Measurements from ENCODE around the gene POLR1E.
"Not testable (repeated sequence)": the region's sequence is repeated elsewhere in the genome, so short reads cannot be mapped to it uniquely, and the experiment has no call there.

POLR1E gene

DNA sequence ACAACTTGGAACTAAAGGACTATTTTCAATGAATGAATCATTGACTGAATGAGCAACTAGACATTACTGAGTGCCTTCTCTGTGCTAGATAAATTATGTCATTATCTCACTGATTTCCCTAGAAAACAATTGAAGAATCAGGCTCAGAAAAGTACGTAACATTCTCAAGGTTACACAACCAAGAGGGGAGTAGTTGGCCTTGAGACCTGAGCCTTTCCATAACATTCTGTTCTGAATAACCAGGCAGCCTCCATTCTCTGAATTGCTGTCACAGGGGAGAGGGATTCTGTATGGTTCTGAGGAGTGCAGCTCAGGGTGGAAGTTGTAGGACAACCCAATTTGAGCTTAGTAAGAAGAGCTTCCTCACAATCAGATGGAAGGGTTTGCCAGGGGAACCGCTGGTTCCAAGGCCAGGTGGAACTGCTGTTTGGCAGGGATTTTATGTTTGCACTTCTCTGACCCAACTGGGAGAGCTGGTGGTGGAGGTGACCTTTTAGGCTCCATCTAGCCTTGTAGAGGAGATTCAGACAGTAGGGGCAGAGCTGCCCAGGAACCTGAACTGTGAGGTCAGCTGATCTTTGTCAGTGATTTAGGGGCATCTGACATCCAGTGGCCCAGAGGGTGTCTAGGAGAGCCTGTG is 16.3 kb downstream of the POLR1E start:
- DNase-seq (ENCODE audit: low spot score) (no peak), FAIRE-seq (no peak)

DNA sequence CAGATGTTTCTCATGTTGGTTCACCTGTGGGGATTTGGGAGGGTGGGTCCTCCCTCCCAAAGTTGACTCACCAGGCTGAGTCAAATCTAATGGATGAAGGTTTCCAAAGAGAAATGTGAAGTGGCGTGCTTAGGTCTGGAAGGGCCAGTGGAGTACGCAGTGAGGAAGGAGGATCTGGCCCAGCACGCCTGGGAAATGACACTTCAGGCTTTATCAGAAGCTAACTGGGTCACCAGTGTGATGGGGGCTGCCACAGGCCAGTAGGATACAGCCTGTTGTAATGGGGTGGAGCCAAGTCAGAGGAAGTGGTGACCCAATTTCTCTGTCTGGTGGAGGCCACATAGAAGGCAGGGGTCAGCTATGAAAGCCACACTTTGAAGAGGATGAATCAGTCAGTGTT is 18.0 kb downstream of the POLR1E start:
- DNase-seq (ENCODE audit: low spot score) (no peak), FAIRE-seq (no peak)

DNA sequence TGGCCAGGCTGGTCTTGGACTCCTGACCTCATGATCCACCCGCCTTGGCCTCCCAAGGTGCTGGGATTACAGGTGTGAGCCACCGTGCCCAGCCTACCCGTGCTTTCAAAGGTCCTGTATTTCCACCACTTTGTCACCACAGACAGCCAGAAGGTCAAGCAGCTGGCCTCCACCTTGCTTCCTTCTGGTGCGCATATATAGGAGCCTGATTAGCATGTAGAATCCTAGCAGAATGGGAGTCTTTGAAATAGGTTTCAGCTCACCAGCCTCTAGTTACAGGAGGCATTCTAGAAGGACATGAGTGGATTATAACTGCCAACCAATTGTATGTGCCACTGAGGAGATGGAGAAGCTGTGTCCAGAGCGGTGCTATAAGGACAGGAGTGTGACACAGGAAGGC is 18.9 kb downstream of the POLR1E start:
- DNase-seq (ENCODE audit: low spot score) (no peak), FAIRE-seq (no peak)

DNA sequence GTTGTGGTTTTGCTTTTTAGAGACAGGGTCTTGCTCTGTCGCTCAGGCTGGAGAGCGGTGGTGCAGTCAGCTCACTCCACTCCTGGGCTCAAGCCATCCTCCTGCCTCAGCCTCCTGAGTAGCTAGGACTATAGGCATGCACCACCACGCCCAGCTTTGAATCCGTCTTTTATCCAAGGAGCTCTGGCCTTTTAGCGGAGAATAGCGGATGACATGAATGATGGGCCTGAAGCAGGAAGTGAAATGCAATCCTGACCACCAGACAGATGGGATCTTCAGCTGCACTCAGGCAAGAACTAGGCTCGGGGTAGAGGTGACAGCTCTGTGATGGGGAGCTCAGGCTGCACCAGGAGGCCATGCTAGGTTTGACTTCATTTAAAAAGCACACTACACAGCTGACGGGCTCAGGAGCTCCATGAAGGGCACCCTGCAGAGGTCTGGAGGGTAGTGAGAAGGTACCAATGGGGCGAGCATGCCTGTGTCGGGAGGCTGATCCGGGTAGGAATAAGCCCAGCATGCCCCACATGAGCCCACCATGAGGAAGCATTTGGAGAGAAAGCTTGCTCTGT is 21.9 kb downstream of the POLR1E start:
- no peak for DNase-seq (ENCODE audit: low spot score)
- no peak for FAIRE-seq

DNA sequence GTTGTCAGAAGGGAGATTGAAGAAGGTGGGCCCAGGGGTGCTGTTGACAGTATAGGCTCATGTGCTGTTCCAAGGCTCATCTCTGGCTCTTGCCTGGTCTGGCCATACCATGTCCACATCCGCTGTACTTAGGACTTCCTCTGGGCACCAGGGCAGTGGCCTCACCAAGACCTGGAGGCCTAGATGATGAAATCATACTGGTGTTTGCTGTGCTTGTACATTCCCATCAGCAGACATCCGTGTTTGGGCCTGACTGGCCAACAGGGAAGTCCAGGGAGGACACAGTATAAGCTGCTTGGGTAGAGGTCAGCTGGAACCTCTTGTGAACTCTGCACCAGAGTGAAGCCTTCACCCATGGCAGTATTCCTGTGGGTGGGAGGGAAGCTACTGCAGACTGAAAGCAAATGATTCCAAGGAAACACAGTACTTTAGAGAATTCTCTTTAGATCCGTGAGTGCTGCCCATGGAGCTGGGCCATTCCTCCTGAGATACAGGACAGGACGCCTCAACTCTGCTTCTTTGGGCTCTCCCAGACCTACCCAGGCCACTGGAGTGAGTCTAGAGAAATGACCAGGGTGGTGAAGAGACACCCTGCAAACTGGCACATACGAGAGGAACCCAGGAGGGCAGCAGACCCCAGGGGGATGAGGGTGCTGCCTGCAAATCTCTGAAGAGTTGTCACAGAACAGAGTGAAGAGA is 22.5 kb downstream of the POLR1E start:
- FAIRE-seq (no peak), DNase-seq (ENCODE audit: low spot score) (no peak)

DNA sequence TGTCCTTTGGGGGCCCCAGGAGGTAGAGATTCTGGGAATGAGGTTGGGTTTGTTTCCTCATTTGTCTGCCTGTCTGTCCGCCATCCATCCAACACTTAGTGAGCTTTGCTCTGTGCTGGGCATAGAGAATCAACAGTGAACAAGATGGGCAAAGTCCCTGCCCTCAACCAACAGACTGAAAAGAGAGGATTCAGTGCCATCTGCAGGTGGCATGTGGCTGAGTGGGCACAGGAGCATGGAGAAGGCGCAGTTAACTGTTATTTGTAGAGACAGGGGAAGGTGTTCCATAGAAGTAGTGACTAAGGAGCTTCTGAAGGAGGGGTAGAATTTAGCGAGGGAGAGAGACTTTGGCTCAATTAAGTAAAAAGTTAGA is 23.1 kb downstream of the POLR1E start:
- FAIRE-seq (no peak), DNase-seq (ENCODE audit: low spot score) (no peak)

DNA sequence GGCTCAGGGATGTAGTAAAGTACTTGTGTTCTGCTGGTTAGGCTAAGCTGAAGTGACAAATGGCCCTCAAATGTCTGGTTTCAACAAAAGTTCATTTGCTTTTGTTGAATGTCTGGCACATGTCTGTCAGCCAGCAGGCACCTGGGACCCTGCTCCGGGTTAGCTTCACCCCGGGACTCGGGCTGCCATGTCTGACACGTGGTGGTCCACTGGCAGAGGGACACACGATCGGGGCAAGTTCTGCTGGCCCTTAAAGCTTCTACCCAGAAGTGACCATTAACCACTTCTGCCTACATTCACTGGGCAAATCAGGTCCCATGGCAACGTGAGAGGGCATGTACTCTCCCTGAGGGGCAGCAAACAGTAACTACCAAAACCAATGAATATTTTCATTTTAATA is 23.8 kb downstream of the POLR1E start:
- FAIRE-seq, result no peak
- DNase-seq (ENCODE audit: low spot score), result no peak

DNA sequence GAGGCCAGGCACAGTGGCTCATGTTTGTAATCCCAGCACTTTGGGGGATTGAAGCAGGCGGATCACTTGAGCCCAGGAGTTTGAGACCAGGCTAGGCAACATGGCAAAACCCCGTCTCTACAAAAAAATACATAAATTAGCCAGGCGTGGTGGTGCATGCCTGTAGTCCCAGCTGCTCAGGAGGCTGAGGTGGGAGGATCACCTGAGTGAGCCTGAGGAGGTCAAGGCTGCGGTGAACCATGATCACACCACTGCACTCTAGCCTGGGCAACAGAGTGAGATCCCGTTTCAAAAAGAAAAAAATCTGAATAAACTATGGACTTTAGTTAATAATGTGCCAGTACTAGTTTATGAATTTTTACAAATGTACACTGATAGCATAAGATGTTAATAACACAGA is 24.3 kb downstream of the POLR1E start:
- FAIRE-seq; DNase-seq (ENCODE audit: low spot score): not testable (repeated sequence)

DNA sequence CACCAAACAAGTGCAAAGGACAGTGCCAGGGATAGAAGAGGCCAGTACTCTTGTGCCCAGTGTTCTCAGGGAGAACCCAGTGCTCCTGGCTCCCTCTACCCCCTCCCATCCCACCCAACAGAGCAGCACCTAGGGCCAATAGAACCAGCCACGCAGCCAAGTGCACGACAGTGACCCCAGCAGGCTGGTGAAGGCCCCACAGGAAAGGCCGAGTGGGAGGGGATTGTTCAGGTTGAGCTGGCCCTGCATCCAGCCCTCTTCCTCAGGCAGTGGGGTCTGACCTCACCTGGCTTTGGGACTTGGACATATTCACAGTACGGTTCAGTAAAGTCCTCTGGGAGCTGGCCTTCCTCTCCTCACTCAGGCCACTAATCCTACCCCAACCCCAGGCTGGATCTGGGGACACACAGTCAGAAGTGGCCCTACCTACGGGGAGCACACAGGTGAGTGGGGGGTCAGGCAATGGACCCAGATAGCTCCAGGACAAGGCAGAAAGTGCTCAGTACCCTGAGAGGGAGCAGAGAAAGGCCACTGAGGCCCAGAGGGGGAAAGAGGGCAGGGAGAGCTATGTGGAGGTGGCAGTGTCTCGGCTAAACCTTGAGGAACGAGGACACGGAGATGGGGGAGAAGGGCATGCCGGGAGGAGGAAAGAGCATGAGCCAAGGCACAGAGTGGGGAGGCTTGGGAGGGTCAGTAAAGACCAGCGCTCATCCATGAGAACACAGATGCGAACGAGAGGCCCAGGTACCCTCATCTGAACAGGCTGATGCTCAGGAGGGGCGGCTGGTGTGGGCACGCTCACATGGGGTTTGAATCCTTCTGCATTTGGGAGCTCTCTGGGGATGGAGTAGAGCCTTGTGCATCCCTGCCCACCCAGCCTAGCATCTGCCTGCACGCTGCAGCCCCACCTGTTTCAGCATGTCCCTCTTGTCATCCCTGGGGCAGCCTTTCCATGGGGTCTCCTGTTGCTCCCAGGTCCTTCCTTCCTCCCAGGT is 25.6 kb downstream of the POLR1E start:
- FAIRE-seq, result no peak
- DNase-seq (ENCODE audit: low spot score), result no peak

DNA sequence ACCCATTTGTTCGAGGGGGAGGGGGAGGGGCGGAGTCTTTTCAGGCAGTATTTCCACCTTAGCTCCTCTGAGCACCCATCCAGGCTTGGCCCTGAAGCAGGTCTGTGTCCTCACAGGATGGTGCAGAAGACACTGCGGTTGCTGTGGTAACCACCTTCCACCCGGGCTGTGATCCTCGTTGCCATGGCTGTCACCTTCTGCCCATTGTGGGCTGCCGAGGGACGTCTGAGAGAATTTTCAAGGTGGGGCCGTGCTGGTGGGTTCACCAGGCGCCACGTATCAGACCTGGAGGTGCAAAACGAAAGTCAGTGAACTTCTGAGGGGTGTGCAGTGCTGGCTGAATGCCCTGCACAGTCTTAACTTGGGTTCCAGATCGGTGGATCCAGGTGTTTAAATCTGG is 26.7 kb downstream of the POLR1E start:
- FAIRE-seq (no peak), DNase-seq (ENCODE audit: low spot score) (no peak)

DNA sequence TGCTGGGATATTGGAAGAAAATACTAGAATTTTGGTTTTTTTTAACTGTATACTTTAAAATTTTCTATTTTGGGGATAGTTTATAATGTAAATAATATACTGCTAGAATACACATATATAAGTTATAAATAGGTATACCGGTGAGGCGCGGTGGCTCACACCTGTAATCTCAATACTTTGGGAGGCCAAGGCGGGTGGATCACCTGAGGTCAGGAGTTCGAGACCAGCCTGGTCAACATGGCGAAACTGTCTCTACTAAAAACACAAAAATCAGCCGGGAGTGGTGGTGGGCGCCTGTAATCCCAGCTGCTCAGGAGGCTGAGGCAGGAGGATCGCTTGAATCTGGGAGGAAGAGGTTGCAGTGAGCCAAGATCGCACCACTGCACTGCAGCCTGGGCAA is 28.7 kb downstream of the POLR1E start:
- not testable (repeated sequence) for FAIRE-seq

DNA sequence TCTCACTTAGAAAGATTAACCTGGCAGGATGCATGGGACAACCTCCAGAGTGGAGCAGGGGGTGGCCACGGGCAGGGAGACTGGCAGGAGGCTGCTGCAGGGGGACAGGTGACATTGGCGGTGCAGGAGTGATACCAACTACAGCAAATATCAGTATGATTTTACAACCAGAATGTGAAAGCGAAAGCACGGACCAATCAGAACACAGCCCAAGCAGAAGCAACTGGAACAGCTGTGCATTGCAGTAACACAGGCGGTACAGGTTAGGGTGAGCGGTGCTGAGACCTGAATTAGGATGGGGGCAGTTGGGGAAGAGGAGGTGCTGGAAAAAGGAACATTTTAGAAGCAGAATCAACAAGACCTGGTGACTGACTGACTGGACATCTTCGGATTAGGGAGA is 29.3 kb downstream of the POLR1E start:
- no peak for FAIRE-seq

More for the DNA sequence above, 28.7 kb downstream of the POLR1E start:
- DNase-seq (ENCODE audit: low spot score), result not testable (repeated sequence)

DNA sequence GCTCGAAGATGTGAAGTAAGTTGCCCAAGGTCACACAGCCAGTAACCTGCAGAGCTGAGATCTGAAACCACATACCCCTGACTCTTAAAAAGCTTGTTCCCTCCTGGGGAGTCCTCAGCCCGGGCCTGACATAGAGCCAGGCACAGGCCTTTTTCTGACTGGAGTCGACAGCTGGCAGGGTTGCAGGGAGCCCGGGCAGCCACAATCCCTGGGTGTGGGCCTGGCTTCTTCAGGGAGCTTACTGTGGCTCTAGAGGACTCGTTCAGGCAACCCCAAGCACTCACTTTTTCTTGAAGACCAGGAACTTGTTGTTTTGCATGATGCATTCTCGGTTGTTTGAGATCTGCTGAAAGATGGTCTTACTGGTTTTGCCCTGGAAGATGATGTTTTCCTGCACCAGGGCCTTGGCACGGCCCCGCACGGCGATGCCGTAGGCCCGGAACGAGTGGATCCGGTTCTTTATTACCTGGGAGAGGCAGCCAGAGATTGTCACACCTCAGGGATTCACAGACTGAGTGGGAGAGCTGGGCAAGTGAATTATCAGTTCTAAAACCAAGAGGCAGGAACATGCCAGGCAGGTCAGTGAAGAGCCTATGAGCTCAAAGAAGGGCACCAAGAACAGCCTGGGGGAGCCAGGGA is 30.0 kb downstream of the POLR1E start:
- no peak for FAIRE-seq
- DNase-seq (ENCODE audit: low spot score), result no peak

More for the DNA sequence above, 29.3 kb downstream of the POLR1E start:
- DNase-seq (ENCODE audit: low spot score), result no peak

DNA sequence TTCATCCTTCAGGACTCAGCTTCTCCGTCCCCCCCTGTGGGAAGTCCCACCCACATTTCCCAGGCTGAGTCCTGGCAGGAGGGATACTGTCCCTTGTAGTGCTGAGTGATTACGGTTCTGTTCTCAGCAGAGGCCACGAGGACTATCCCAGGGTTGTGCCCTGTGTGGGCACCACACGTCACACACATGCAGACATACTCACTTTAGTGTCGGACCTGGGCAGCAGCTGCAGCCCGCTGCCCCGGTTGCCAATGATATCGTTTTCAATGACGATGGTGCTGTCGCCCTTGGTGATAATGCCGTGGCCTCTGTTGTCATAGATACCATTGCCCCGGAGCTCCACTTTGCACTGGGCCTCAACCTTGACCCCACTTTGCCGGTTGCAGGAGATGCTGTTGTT is 32.2 kb downstream of the POLR1E start:
- FAIRE-seq, result no peak
- DNase-seq (ENCODE audit: low spot score), result no peak

DNA sequence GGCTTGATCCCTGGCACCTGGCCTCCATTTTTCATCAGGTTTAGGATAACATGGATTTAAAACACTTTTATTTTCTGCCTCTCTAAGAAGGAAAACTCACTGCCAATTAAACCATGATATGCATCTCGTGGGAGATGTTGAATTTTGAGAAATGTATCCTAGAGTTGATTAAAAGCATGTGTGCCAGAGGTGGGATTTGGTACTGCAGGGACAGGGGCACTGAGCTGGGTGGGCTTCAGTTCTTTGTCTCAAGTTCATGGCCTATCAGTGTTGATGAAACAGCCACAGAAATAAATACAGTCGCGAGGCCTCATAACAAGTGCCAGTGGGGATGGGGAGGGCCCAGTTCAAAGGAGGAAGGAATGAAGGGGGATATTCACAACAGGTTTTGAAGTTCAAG is 34.9 kb downstream of the POLR1E start:
- no peak for FAIRE-seq
- no peak for DNase-seq (ENCODE audit: low spot score)

DNA sequence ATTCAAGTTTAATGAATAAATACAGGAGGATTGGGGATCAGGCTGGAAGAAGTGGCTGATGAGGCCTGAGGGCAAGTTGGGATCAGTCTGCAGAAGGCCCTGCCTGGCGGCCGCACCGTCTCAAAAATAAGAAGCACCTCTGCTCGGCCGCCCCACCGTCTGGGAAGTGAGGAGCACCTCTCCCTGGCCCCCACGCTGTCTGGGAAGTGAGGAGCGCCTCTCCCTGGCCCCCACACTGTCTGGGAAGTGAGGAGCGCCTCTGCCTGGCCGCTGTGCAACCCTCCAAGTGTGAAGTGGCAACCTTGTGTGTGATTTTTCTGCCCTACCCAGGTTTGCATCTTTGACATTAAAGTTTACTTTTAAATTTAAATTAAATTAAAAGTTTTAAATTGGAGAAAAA is 35.4 kb downstream of the POLR1E start:
- FAIRE-seq (no peak), DNase-seq (ENCODE audit: low spot score) (no peak)

DNA sequence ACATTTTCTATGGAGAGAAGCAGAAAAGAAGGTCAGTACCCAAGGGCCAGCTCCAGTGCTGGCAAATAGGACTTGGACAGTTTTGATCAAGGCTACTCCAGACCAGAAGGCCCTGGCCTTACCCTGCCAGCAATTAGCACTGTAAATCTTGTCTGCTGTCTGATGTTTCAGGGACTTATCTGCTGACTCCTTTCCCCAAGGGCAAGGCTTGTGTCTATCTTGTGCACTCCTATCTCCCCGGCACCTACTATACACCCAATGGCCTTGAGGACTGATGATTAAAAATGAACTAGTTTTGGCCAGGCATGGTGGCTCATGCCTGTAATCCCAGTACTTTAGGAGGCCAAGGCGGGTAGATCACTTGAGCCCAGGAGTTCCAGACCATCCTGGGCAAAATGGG is 37.2 kb downstream of the POLR1E start:
- DNase-seq (ENCODE audit: low spot score) (no peak), FAIRE-seq (no peak)

DNA sequence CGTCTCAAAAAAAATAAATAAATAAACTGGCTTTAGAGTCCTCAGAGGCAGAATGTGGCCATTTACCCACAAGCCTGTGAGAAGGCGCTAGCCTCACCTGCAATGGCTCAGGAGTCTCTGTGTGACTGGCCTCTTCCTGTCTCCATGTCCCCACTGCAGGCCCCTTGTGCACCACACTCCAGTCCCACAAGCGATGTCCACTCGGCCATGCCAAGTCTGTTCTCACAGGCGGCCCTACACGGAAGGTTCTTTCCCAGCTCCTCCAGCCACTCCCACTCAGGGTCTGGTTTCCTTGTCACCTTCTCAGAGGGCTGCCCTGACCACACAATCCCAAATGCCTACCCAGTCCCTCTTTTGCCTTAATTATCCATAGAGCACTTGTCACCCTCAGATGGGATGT is 38.2 kb downstream of the POLR1E start:
- DNase-seq (ENCODE audit: low spot score), result no peak
- no peak for FAIRE-seq

DNA sequence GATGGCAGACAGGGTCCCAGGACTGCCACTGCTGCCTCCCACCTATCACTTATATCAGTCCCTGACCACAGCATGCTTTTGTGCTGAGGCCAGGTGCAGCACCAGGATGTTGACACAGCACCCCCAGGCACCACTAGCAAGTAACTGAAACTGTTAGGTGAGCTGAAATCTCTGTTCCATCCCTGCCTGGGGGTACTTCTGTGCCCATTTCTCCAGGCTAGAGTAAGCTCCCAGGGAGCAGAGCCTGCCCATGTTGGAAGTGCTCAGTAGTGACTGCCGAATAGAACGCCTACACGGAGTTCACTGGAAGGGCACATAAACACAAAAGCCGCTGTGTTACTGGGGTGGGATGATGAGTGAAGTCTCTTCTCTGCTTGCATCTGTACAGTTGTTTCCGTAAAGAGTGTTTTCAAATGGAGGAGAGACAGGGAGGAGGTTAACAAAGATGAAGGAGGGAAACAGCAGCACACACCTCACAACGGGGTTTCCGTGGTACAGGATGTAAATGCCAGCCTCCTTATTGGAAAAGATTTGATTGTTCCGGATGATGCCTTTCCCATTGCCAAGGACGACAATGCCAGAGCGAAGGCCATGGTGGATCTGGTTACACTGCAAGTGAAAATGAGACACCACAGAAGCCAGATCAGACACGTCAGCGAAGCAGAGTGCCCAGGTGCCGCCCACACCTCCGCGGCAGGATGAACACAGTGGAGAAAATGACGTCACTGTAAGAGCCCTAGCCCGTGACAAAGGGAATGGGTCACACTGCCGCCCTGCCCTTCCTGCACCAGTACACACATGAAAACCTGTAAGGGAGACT is 43.1 kb downstream of the POLR1E start:
- FAIRE-seq, result no peak

DNA sequence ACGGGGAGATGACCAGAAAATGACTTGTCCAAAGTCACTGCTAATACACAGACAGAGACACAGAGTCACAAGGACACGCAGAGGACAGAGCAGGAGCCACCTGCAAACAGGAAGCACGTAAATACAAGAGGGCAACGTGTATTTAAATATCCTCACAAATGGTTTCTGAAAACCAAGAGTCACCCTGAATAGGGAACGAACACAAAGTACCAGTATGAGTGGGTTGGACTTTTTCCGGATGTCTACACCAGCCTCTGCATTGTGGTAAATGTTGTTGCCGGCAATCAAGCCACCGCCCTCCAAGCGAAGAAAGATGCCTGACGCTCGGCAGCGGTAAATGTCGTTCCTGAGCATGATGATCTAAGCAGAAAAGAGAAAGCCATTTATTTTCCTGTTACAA is 46.0 kb downstream of the POLR1E start:
- FAIRE-seq (no peak), DNase-seq (ENCODE audit: low spot score) (no peak)

More for the DNA sequence above, 43.1 kb downstream of the POLR1E start:
- no peak for DNase-seq (ENCODE audit: low spot score)

Measured in RCC 7860 (cell line).